Memory B cell (primary cell): ENCODE results near the gene CCDC57.
A peak's percentile ranks its signal among the peaks of the same experiment; 100 is the strongest.

Experiments
- ATAC-seq: fragments of 150-1000 bp; cut with Tn5 transposase; 2 replicates; pipeline ENCODE4 v1.10.0; 2021; ENCODE audit warnings: low read depth, mild to moderate bottlenecking, moderate library complexity
- DNase-seq, 2 donors: peaks; one replicate each; pipeline ENCODE4 v3.0.0; 2022; ENCODE audit warnings: low spot score in 2 of 2
- H3K27ac Mint-ChIP-seq: one replicate; pipeline ENCODE4 v1.8.0; 2022; ENCODE audit warnings: mild to moderate bottlenecking, moderate library complexity, mixed read lengths
- H3K27me3 Mint-ChIP-seq: one replicate; pipeline ENCODE4 v1.8.0; 2022; ENCODE audit warnings: mixed read lengths
- H3K36me3 Mint-ChIP-seq: one replicate; pipeline ENCODE4 v1.8.0; 2022; ENCODE audit warnings: mild to moderate bottlenecking, mixed read lengths
- H3K4me1 Mint-ChIP-seq: one replicate; pipeline ENCODE4 v1.8.0; 2022; ENCODE audit warnings: mixed read lengths
- H3K4me3 Mint-ChIP-seq: one replicate; pipeline ENCODE4 v1.8.0; 2022; ENCODE audit warnings: mild to moderate bottlenecking, moderate library complexity, mixed read lengths
- H3K9me3 Mint-ChIP-seq: one replicate; pipeline ENCODE4 v1.8.0; 2022; ENCODE audit warnings: mixed read lengths

CCDC57 gene

GRCh38 chr17:82164853-82165252 lies 47.8 kb downstream of the CCDC57 start:
- Mint-ChIP-seq H3K4me1 (peaks cover 2% of the 10 kb centered on the region), H3K4me3 (no peak overlapping the region), H3K9me3 (no peaks in the 10 kb centered on the region), H3K27ac (no peak overlapping the region), H3K27me3 (no peaks in the 10 kb centered on the region), H3K36me3 (peaks cover 13% of the 10 kb centered on the region)
- DNase-seq (no peak), ATAC-seq (no peak)

GRCh38 chr17:82161216-82161615 lies 51.4 kb downstream of the CCDC57 start:
- H3K4me3 Mint-ChIP-seq: no peak overlapping the region
- ATAC-seq: no peak
- H3K9me3 Mint-ChIP-seq: no peaks in the 10 kb centered on the region

GRCh38 chr17:82160075-82160474 lies 52.6 kb downstream of the CCDC57 start:
- Mint-ChIP-seq H3K36me3 (peaks cover 10% of the 10 kb centered on the region), H3K27me3 (no peaks in the 10 kb centered on the region), H3K4me1 (no peaks in the 10 kb centered on the region), H3K9me3 (no peaks in the 10 kb centered on the region), H3K4me3 (no peak overlapping the region), H3K27ac (no peak overlapping the region)
- no peak for ATAC-seq
- no peak for DNase-seq

More at GRCh38 chr17:82161216-82161615, 51.4 kb downstream of the CCDC57 start:
- no peak for DNase-seq
- Mint-ChIP-seq H3K27ac (no peak overlapping the region), H3K27me3 (no peaks in the 10 kb centered on the region), H3K4me1 (no peaks in the 10 kb centered on the region), H3K36me3 (peaks cover 10% of the 10 kb centered on the region)

- Mint-ChIP-seq H3K9me3 (no peaks in the 10 kb centered on the region), H3K4me3 (no peak overlapping the region), H3K27ac (no peak overlapping the region), H3K36me3 (peaks cover 7% of the 10 kb centered on the region), H3K27me3 (no peaks in the 10 kb centered on the region), H3K4me1 (peaks cover 1% of the 10 kb centered on the region)
- DNase-seq: no peak
- ATAC-seq: no peak
Measured at GRCh38 chr17:82158825-82159224, 53.8 kb downstream of the CCDC57 start.

- H3K36me3 Mint-ChIP-seq: peaks cover 7% of the 10 kb centered on the region
- no peak overlapping the region for H3K4me3 Mint-ChIP-seq
- H3K27me3 Mint-ChIP-seq: no peaks in the 10 kb centered on the region
- H3K9me3 Mint-ChIP-seq: no peaks in the 10 kb centered on the region
- DNase-seq (no peak), ATAC-seq (no peak)
- peaks cover 2% of the 10 kb centered on the region for H3K4me1 Mint-ChIP-seq
- no peak overlapping the region for H3K27ac Mint-ChIP-seq
Measured at GRCh38 chr17:82157046-82158035, 55.3 kb downstream of the CCDC57 start.

- no peaks in the 10 kb centered on the region for H3K9me3 Mint-ChIP-seq
- H3K4me1 Mint-ChIP-seq: peaks cover 2% of the 10 kb centered on the region
- no peak overlapping the region for H3K4me3 Mint-ChIP-seq
- H3K27me3 Mint-ChIP-seq: no peaks in the 10 kb centered on the region
- H3K27ac Mint-ChIP-seq: no peak overlapping the region
- peaks cover 5% of the 10 kb centered on the region for H3K36me3 Mint-ChIP-seq
- no peak for ATAC-seq
- no peak for DNase-seq
Measured at GRCh38 chr17:82156284-82156925, 56.2 kb downstream of the CCDC57 start.

- Mint-ChIP-seq H3K9me3 (no peaks in the 10 kb centered on the region), H3K4me1 (peaks cover 2% of the 10 kb centered on the region), H3K4me3 (no peak overlapping the region), H3K36me3 (peaks cover 5% of the 10 kb centered on the region), H3K27me3 (no peaks in the 10 kb centered on the region), H3K27ac (no peak overlapping the region)
- ATAC-seq (no peak), DNase-seq (no peak)
Measured at GRCh38 chr17:82155606-82156005, 57.0 kb downstream of the CCDC57 start.

GRCh38 chr17:82154881-82155331 lies 57.7 kb downstream of the CCDC57 start:
- Mint-ChIP-seq H3K4me1 (peaks cover 2% of the 10 kb centered on the region), H3K27ac (no peak overlapping the region), H3K27me3 (no peaks in the 10 kb centered on the region), H3K9me3 (no peaks in the 10 kb centered on the region), H3K36me3 (peaks cover 2% of the 10 kb centered on the region), H3K4me3 (no peak overlapping the region)
- no peak for DNase-seq
- ATAC-seq: no peak

- Mint-ChIP-seq H3K27ac (no peak overlapping the region), H3K36me3 (no peaks in the 10 kb centered on the region), H3K9me3 (no peaks in the 10 kb centered on the region), H3K27me3 (no peaks in the 10 kb centered on the region), H3K4me1 (peaks cover 2% of the 10 kb centered on the region), H3K4me3 (no peak overlapping the region)
- peak; percentile 83 to 85 for DNase-seq
- peak; percentile 98 for ATAC-seq
Measured at GRCh38 chr17:82153745-82154375, 58.8 kb downstream of the CCDC57 start.

- Mint-ChIP-seq H3K4me3 (no peak overlapping the region), H3K27ac (no peak overlapping the region), H3K4me1 (peaks cover 2% of the 10 kb centered on the region), H3K9me3 (no peaks in the 10 kb centered on the region), H3K27me3 (no peaks in the 10 kb centered on the region), H3K36me3 (no peaks in the 10 kb centered on the region)
- ATAC-seq (no peak), DNase-seq (no peak)
Measured at GRCh38 chr17:82153295-82153691, 59.3 kb downstream of the CCDC57 start.

- Mint-ChIP-seq H3K36me3 (peaks cover 3% of the 10 kb centered on the region), H3K27ac (no peak overlapping the region), H3K4me1 (peaks cover 2% of the 10 kb centered on the region), H3K9me3 (no peaks in the 10 kb centered on the region), H3K4me3 (no peak overlapping the region), H3K27me3 (no peaks in the 10 kb centered on the region)
- no peak for DNase-seq
- no peak for ATAC-seq
Measured at GRCh38 chr17:82152556-82153294, 59.9 kb downstream of the CCDC57 start.

- no peak for ATAC-seq
- no peak for DNase-seq
- Mint-ChIP-seq H3K27me3 (no peaks in the 10 kb centered on the region), H3K36me3 (peaks cover 6% of the 10 kb centered on the region), H3K27ac (no peak overlapping the region), H3K4me3 (no peak overlapping the region), H3K9me3 (peaks cover 1% of the 10 kb centered on the region), H3K4me1 (peaks cover 2% of the 10 kb centered on the region)
Measured at GRCh38 chr17:82152114-82152513, 60.5 kb downstream of the CCDC57 start.

- no peaks in the 10 kb centered on the region for H3K27me3 Mint-ChIP-seq
- peaks cover 1% of the 10 kb centered on the region for H3K9me3 Mint-ChIP-seq
- H3K27ac Mint-ChIP-seq: no peak overlapping the region
- DNase-seq: no peak
- no peak for ATAC-seq
- peaks cover 2% of the 10 kb centered on the region for H3K4me1 Mint-ChIP-seq
- no peak overlapping the region for H3K4me3 Mint-ChIP-seq
- H3K36me3 Mint-ChIP-seq: peaks cover 13% of the 10 kb centered on the region
Measured at GRCh38 chr17:82151106-82151957, 61.3 kb downstream of the CCDC57 start.
